Measurements from ENCODE around the gene ERG.

Gene ERG, protein sequence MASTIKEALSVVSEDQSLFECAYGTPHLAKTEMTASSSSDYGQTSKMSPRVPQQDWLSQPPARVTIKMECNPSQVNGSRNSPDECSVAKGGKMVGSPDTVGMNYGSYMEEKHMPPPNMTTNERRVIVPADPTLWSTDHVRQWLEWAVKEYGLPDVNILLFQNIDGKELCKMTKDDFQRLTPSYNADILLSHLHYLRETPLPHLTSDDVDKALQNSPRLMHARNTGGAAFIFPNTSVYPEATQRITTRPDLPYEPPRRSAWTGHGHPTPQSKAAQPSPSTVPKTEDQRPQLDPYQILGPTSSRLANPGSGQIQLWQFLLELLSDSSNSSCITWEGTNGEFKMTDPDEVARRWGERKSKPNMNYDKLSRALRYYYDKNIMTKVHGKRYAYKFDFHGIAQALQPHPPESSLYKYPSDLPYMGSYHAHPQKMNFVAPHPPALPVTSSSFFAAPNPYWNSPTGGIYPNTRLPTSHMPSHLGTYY

DNA sequence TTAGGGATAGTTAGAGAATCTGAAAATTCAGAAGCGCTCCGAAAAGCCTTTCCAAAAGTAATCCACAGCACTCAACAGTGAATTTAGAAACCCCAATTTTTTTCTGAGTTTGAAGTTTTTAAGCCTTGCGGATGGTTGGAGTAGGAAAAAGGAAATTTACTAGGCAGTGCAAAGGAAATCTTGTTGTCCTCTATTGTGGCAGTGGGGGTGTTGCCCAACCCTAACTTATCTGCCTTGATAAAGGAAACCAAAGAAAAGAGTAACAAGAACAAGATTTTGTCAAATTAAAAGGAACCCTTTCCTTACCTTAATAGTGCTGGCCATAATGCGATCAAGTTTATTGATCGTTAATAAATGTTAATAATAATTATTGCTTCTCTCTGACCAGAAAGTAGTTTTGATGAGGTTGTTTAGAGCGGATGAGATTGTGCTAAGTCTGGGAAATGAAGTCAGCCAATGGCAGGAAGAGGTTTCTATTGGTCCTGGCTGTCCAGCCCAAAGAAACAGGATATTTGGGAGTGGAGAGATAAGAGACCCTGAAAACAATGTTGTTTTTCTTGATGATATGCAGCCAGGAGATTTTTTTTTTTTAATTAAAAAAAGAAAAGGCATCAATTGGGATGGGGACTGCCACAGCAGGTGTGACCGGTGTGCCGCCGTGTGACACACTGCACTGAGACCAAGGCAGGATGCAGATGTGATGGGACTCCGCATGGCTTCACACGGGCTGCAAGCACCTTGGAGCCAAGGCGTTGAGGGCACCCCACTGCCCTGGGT lies at the start of gene ERG:
ERG (minus strand) TSS at position 421 of the 777 bp plus-strand sequence; CDS start at position 324, 97 bp downstream.
- no peak for DNase-seq (ENCODE audit: low read depth)

DNA sequence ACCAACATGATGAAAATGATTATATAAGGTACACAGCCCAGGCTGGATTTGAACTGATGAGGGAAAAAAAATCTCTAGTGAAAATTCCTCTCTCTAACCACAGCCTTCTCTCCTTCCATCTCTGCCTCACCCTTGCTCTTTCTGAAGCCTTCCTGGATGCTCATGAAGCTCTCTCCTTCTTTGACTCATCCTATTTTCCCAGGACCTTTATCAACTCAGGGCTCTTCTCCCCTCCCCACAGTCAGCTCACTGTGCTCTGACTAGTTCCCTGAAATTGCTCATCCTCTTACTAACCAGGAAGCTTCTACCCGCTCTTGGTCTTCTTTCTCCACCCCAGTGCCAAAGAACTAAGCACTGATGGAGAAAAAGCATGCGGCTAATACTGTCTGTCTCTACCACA lies 46.4 kb upstream of the ERG start:
- DNase-seq (ENCODE audit: low read depth) = no peak

DNA sequence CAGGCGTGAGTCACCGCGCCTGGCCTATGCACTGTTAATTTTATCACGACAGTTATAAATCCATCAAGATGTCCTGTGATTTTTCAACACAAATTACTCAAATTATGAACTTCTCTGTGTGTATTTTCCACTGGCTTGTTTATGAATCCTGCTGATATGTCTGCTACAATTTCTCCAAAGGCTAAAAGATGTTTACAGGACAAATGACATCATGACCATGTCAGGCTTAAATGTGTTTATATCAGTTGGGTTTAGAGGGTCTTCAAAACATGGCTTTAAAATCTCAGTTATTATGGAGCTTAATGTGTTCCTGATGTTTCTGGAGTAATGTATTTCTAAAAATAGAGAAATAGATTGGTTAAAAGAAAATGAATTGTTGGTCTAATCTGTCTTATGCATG lies 44.0 kb upstream of the ERG start:
- no peak for DNase-seq (ENCODE audit: low read depth)

DNA sequence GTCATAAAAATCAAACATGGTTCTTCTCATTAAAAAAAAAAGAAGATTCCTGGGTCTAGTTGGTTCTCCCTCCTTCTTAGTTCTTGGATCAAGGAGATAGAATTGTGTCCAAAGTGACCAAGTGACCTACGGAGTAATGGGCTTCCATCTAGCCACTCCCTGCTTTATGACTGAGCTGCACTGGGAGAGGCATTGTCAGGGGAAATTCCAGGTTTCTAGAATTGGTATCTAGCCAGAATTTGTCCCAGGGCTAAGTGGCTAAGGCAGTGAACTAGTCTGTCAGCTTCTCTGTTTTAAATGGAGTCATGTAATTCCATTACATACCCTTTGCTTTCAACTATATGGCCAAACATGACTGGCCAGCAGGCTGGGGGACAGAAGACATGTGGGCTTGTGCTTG lies 40.1 kb upstream of the ERG start:
- DNase-seq (ENCODE audit: low read depth) = no peak

DNA sequence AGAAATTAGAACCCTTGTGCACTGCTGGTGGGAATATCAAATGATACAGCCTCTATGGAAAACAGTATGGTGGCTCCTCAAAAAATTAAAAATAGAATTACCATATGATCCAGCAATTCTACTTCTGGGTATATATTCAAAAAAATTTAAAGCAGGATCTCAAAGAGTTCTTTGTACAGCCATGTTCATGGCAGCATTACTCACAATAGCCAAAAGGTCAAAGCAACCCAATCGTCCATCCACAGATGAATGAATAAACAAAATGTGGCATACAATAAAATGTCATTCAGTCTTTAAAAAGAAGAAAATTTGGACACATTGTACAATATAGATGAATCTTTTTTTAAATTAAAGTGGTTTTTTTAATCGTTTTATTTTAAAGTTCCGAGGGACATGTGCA lies 36.3 kb upstream of the ERG start:
- no peak for DNase-seq (ENCODE audit: low read depth)

DNA sequence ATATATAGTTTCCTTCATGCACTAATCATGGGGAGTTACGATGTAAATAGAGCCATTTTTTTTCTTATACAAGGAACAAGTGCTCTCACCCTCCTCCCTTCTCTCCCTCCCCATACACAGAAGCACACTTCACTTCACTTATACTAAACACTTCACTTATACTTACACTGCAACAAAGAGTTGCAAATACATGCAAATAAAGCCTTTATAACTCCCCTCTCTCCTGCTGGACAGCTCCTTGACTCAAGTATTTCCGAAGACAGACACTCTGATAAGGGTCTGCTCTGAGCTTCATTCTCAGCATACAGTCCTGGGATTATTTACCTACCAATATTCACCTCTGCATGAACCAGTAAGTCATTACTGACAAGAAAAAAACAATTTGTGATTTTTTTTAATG lies 35.6 kb upstream of the ERG start:
- no peak for DNase-seq (ENCODE audit: low read depth)

DNA sequence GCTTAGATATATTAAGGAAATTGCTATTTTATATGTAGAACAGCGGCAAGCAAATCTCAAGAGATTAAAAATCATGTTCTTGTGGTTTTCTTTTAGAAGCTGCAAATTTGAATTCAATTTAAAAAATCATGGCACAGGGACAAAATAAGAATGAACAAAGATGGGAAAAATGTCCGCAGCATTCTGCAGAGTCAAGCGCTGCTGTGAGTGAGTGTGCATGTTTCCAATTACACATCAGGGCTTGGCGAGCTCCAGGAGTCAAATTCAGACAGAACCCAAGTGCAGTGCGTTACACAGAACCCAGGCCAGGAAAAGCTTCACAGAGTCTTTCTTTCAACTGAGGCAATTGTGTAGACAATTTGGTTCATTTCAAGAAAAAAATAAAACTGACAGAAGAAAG lies 33.3 kb upstream of the ERG start:
- no peak for DNase-seq (ENCODE audit: low read depth)

DNA sequence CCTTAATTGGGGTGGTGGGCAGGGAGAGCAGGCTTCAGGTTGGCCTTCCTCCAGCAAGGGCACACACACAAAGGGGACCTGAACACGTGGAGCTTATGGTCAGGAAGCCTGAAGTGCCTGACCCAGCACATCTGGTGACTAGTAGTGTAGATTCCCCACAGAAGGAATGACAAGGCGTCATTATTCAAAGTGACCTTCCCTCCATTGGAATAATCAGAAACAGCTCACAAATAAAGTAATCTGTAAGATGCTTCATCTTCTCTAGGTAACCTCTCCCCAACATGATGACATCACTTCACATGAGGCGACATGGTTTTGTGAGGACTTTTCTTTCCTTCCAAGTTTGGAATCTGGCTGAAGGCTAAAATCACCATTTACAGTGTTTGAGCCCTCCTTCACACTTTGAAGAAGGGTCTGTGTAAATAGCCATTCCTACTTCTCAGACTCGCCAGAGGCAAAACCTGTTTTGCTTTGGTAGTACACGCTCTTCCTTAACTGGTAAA lies 32.8 kb upstream of the ERG start:
- DNase-seq (ENCODE audit: low read depth) = no peak

DNA sequence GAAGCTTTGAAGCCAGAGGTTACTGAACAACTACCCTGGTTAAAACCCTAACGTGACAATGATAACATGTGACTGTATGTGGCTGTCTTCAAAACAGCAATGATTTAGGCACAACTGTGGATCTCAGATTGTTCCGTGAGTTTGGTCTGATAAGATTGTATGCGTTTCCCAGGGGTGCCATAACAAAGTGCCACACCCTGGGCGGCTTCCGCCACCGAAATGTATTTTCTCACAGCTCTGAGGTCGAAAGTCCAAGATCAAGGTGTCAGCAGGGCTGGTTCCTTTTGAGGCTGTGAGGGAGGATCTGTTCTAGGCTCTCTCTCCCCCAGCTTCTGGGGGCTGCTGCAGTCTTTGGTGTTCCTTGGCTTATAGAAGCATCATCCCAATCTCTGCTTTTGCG lies 29.5 kb upstream of the ERG start:
- DNase-seq (ENCODE audit: low read depth) = no peak

DNA sequence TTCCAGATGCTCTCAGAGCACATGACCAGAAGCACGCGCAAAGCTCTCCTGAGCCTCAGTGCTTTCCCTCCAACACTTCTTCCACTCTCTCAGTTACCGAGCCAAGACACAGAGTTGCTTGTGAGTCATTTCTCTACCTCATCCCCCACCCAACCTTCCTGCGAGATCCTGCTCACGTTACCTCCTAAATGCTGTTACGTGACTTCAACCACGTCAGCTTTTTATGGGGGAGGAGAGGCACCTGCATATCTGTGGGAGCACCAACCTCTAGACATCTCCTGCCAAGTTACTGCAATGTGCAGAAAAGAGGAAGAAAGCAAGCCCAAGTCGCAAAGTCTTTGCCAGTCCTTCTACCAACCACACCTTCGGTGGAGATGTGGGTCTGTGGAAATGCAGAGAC lies 27.2 kb upstream of the ERG start:
- no peak for DNase-seq (ENCODE audit: low read depth)

DNA sequence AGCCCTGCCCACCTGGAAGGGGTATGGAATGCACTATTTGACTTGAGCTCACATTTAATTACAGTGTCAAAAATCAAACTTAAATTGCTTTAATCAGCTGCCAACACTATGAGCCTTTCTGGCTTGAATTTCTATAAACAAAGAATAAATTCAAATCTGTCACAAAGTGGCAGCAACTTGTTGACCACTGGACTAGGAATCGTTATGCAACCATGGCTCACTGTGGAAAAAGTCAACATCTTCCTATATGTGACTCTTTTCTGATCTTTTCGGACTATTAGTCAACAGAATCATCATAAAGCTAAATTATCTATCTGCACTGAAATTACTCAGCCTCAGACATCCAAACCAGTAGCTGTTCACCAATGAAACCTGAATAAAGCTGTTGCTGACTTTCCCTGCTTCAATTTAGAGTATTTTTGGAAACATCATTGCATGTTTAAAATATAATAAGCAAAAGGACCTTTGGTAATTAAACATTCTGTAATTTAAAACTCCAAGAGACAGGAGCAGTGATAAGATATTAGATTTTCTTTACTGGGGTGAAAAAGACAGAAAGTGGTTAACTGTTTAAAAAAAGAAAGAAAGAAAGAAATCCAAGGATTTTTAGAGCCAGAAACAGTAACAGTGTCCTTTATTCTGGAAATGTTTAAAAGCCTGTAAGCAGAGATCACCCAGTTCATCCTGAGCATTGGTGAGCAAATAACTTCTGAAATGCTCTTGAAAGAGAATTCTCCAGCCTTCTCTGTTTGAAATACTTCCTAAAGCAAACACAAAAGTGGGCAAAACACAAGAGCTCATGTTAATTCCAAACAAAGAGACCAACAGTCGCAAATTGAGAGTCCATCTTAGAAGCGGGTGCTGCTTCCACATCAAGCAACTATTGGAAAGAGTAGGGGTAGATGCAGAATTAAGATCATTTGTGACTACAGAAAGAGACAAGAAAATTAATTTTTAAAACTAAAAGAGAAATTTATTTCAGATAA lies 26.2 kb upstream of the ERG start:
- DNase-seq (ENCODE audit: low read depth) = no peak

DNA sequence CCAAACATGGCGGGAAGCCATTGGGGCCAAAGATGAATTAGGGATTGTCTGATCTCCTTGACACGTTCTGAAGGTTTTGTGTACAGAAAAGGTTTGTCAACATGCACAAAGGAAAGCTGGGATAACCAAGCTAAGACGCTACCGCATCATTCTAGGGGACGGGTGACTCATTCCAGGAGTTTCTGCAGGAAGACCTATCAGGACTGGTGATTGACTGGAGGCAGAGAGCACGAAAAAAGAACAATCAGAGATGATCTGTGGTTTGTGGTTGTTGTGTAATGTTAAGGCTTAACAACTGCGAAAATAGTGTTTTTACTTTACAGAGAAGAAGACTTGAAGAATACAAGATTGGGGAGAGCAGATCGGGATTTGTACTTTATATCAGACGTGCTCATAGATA lies 22.2 kb upstream of the ERG start:
- no peak for DNase-seq (ENCODE audit: low read depth)

DNA sequence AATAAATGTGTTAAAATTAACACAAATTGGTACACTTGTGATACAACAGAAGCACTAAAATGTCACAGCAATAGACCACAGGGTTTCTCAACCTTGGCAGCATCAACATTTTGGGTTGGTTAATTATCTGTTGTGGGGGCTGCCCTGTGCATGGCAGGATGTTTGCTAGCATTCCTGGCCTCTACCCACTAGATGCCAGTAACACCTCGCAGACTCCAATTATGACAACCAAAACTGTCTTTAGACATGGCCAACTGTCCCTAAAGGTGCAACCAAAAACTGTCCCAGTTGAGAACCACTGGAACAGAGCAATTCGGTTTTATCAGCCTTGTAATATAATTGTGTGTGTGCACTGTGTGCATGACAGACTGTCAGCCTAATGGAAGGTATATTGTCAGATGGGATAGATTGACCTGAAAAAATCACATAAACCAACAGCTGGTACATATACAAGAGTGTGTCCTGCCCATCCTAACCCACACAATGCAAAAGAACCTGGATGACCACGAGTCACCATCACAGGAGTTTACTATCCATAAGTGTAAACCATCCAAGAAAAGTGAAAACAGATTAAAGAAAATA lies 13.5 kb upstream of the ERG start:
- DNase-seq (ENCODE audit: low read depth) = no peak

DNA sequence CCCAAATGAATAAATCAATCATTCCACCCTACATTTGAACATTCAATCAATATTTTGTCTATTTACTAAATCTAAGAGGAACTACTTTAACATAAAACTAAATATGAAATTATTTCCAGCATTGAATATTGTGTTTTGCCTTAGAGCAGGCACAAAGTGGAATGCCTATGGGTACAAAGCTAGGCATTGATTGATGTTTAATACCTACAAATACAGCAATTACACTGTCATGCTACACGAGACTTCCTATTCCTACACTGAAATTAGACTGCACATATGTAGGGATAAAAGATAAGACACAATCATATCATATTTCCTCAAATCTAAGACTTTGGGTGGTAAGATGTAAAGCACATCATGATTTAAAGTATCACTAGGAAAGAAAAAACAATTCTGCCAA lies 12.9 kb upstream of the ERG start:
- DNase-seq (ENCODE audit: low read depth) = no peak

DNA sequence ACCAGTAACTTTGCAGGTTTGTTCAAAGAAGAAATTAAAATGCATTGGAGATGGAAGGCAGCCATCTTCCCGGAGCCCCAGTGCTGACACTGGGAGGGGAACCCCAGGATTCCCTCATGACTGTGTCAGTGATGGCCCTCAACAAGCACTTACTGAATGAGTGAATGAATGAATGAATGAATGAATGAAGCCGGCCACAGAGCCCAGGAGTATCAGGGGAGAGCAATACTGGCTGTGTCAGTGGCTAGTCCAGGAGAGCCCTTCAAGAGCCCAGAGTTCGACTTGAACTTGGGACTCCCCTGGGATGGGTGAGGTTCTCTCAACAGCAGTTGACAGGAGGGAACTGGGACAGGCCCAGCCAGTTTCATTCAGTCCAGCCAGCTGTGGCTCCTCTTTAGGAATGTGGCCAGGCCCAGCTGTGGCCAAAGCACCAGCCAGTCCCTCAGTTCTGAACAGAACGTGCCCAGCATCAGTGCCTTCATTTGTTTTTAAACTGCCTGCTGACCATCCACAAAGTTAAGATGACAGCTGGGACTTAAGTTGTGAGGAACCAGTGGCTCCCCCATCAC lies 9.2 kb upstream of the ERG start:
- DNase-seq (ENCODE audit: low read depth) = no peak

DNA sequence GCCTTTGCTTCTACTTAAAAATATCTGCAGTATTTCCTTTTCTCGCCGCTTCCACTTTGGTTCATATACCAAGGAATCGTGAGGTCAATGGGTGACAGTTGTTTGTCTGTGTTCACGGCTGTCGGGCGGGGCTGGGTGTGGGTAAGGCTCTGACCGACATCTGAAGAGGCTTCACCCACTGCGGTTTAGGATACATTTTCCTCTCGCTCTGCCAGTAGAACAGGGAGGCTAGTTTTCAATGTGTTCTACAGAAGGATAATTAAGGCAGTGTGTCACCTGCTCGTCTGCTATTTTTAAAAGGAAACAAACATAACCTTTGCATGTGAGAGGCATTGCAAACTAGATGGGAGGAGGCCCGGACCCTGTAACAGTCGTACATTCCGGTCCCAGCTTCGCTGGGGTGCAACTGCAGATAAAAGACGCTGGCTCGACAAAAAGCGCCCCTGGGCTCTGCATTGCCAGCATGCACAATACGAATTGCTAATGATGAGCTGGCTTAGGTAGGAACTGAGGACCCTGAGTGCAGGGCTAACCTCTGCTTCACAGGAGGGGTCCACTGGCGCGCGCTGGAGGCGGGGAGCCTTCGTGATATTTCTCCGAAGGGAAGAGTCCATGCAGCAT lies 8.5 kb upstream of the ERG start:
- DNase-seq (ENCODE audit: low read depth) = no peak

DNA sequence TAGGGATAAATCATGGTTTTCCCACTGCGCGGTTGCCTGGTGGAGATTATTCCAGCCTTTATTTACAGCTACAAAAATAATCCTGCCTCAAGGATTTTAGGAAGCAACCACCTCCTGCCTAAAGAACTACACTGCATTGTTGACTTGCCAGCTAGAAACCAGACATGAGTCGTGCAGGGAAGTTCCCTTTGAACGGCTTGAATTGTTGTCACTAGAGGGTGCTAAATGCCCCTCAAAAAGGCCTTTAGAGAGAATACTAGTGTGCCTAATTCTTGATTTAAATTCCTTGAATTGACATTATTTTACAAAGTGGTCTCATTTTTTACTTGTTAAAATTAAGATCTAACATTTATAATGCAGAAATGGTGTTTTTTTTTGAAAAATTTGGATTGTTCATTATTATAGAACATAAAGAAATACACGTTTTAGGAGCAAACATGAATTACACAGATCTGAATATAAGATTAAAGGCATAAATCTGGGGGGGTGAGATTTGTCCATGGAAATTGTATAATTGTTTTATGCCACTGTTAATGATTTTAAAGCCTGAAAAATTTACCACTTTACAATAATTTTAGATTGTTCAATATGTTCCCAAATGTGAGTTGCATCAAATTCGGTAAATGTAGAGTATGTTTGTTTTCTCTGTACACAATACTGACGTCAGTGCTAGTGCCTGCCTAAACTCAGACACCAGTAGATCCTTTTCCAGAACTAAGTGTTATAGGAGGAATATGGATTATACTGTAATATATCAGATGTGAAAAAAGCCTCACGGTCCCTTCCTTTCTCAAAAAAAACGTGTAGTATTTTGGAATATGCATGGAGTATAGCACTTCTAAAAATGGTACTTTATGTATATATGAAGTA lies 7.6 kb upstream of the ERG start:
- no peak for DNase-seq (ENCODE audit: low read depth)

DNA sequence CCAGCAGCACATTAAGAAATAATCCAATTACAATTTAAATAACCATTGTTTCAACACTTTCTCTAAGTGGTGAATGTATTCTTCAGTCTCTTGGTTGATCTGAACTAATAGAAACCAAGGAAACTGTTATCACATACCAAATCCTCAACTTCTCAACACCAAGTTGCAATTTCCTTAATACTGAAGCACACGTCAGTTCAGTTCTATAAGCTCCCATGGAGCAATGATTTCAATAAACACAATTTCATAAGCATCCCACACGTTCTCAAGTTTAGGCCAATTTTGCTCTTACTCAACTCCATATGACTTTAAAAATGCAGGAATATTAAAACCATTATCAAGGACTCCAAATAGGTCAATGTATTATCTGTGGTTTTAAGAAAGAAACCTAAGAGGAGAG lies 5.8 kb upstream of the ERG start:
- DNase-seq (ENCODE audit: low read depth) = no peak

DNA sequence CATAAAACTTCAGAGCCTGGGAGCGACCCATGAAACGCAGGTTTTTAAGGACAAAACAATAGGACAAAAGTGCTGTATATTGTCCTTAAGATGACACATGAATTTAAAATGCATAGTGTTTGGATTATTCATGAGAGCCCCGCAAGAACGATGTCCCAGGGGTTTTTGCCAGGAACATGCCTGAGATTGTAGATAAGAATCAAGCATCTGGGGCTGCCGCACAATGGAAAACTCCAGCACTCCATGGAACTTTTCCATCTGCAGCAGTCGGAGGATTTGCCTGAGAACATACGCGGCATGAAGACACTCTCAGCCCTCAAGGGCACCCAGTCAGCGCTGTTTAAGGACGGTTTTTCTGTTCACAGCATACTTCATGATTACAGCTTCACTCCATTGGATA lies 5.3 kb upstream of the ERG start:
- no peak for DNase-seq (ENCODE audit: low read depth)

DNA sequence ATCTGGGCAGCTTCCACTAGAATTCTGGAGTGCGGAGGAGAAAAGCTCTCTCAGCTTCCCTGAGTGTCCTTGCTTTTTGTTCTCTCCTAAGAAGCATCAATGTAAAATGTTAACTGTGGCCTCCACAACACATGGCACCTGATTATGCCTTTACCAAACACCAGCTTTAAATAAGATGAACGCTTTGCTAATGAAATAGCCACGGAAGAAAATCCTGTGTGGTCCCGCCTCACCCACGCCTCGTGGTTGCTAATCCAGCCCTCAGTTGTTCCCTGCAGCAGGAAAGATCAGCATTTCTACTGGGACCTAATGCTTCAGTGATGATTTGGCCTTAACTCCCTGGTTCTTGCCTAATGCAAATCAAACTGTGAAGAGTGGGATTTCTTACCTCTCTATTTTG lies 1.8 kb upstream of the ERG start:
- no peak for DNase-seq (ENCODE audit: low read depth)

All from T-helper 22 cell (primary cell).